Brain microvascular endothelial cell (primary cell): Measurements from ENCODE around the gene SLC38A1.
"Not testable (repeated sequence)": the region's sequence is repeated elsewhere in the genome, so short reads cannot be mapped to it uniquely, and the experiment has no call there.

ENCODE experiments used
- DNase-seq: peaks from one replicate; pipeline ENCODE4 v3.0.0-alpha.2; 2020
- H3K27ac ChIP-seq: fragments of 250-450 bp; sonication (Bioruptor Pico); 2 replicates; pipeline ENCODE4 v1.5.1; 2020; ENCODE audit warnings: mild to moderate bottlenecking, moderate library complexity
- H3K27me3 ChIP-seq: fragments of 250-450 bp; sonication (Bioruptor Pico); replicated peaks from 2 replicates; pipeline ENCODE4 v1.5.1; 2020; ENCODE audit warnings: mild to moderate bottlenecking
- H3K36me3 ChIP-seq: fragments of 250-450 bp; sonication (Bioruptor Pico); replicated peaks from 2 replicates; pipeline ENCODE4 v1.5.1; 2020; ENCODE audit warnings: mild to moderate bottlenecking
- H3K4me3 ChIP-seq: 2 replicates; pipeline ENCODE4 v1.5.1; 2011; ENCODE audit warnings: low read depth, mild to moderate bottlenecking, control low read depth, low read length, moderate library complexity
- CTCF ChIP-seq: IDR thresholded peaks from 2 replicates; pipeline ENCODE4 v1.5.1; 2011; ENCODE audit warnings: low read depth, mild to moderate bottlenecking, moderate library complexity, low read length, control low read depth, inconsistent platforms; ENCODE audit errors: missing control alignments
- in situ Hi-C: cut with HindIII; loops from 2 replicates; pipeline ENCODE4 v1.10.0; 2017; ENCODE audit warnings: low sequenced_read_pairs, low pct_ligation_motif_present

Gene SLC38A1

GRCh38 chr12:46206471-46206870 lies 62.4 kb downstream of the SLC38A1 start:
- Histone ChIP-seq H3K36me3 (peaks cover 27% of the 10 kb centered on the region), H3K27me3 (no peaks in the 10 kb centered on the region), H3K4me3 (no peak overlapping the region), H3K27ac (no peak overlapping the region)
- in situ Hi-C loops, result no loop called here
- DNase-seq, result no peak
- no peak for TF ChIP-seq CTCF

- Histone ChIP-seq H3K36me3 (peaks cover 30% of the 10 kb centered on the region), H3K27me3 (no peaks in the 10 kb centered on the region), H3K4me3 (no peak overlapping the region), H3K27ac (no peak overlapping the region)
- no peak for DNase-seq
- TF ChIP-seq CTCF, result no peak
- in situ Hi-C loops, result no loop called here
These were observed 63.5 kb downstream of the SLC38A1 start for GRCh38 chr12:46205294-46205693.

- no peak for TF ChIP-seq CTCF
- peaks cover 51% of the 10 kb centered on the region for H3K36me3 ChIP-seq
- DNase-seq, result no peak
These were observed 67.5 kb downstream of the SLC38A1 start for GRCh38 chr12:46201284-46201789.

GRCh38 chr12:46200551-46200950 lies 68.3 kb downstream of the SLC38A1 start:
- DNase-seq, result no peak
- H3K36me3 ChIP-seq, result peaks cover 59% of the 10 kb centered on the region
- no peak for TF ChIP-seq CTCF
- in situ Hi-C loops, result no loop called here
- no peak overlapping the region for H3K4me3 ChIP-seq
- H3K27ac ChIP-seq, result no peak overlapping the region
- H3K27me3 ChIP-seq, result no peaks in the 10 kb centered on the region

More at GRCh38 chr12:46201284-46201789, 67.5 kb downstream of the SLC38A1 start:
- Histone ChIP-seq H3K4me3 (no peak overlapping the region), H3K27ac (no peak overlapping the region), H3K27me3 (no peaks in the 10 kb centered on the region)
- in situ Hi-C loops, result no loop called here

GRCh38 chr12:46198913-46199312 lies 69.9 kb downstream of the SLC38A1 start:
- Histone ChIP-seq H3K27ac (no peak overlapping the region), H3K36me3 (peaks cover 64% of the 10 kb centered on the region), H3K4me3 (no peak overlapping the region), H3K27me3 (no peaks in the 10 kb centered on the region)
- DNase-seq, result no peak
- in situ Hi-C loops, result no loop called here
- no peak for TF ChIP-seq CTCF

GRCh38 chr12:46197883-46198282 lies 71.0 kb downstream of the SLC38A1 start:
- no peak overlapping the region for H3K27ac ChIP-seq
- peaks cover 59% of the 10 kb centered on the region for H3K36me3 ChIP-seq
- in situ Hi-C loops, result no loop called here
- DNase-seq, result no peak
- no peak for TF ChIP-seq CTCF
- H3K4me3 ChIP-seq, result no peak overlapping the region
- no peaks in the 10 kb centered on the region for H3K27me3 ChIP-seq

- in situ Hi-C loops, H3K27ac ChIP-seq, H3K4me3 ChIP-seq, DNase-seq, H3K27me3 ChIP-seq: not testable (repeated sequence)
- H3K36me3 ChIP-seq, result peaks cover 13% of the 10 kb centered on the region
These were observed 78.3 kb downstream of the SLC38A1 start for GRCh38 chr12:46190533-46190932.
